HCT116 (cell line): ENCODE data around the gene RNPEPL1. TPM values are rescaled to one million over a fixed set of nuclear protein-coding genes. Genes with fewer than 3 reads are reported as not detected.

ENCODE experiments used
- ATAC-seq: fragments of 200-7000 bp; cut with Tn5 transposase; 2 replicates; pipeline ENCODE4 v1.9.1; 2020; ENCODE audit warnings: mild to moderate bottlenecking, moderate library complexity
- BruUV-seq: library from RNA; stranded (reverse); fragments of 400-500 nt; replicated peaks from 2 replicates; lab custom pipeline; 2021; lab: Mats Ljungman, UMichigan
- CTCF ChIA-PET: fragments of 300-600 bp; sonication (Branson Sonifier 250); formaldehyde crosslinking; loops from one replicate; lab custom pipeline; 2021; ENCODE audit warnings: antibody characterized with exemption; lab: Charles Lee
- POLR2A ChIA-PET: fragments of 300-600, 350-600 bp; sonication (Branson Sonifier 250); formaldehyde crosslinking; loops from one replicate; lab custom pipeline; 2021; ENCODE audit warnings: antibody characterized with exemption; lab: Charles Lee
- RAD21 ChIA-PET, 2 experiments: fragments of 300-600 bp; sonication (Branson Sonifier 250); formaldehyde crosslinking; loops; one replicate each; lab custom pipeline; 2023; ENCODE audit warnings: low total read pairs in 2 of 2; ENCODE audit not compliant: uncharacterized antibody in 2 of 2, unreplicated experiment in 2 of 2, low non-redundant PET in 1 of 2; lab: Charles Lee
- DNase-seq: peaks from one replicate; pipeline ENCODE4 v3.0.0-alpha.2; 2010; ENCODE audit warnings: low read depth, low spot score
- H2AFZ ChIP-seq: fragments of 200-600 bp; shearing (Covaris generic), sonication (generic); 2 replicates; pipeline ENCODE4 v1.6.1; 2017; ENCODE audit warnings: low read depth, mixed run types, mixed read lengths, antibody characterized with exemption, low read length; ENCODE audit not compliant: poor library complexity, severe bottlenecking
- H3K27ac ChIP-seq: 2 replicates; pipeline ENCODE4 v1.5.1; 2012; ENCODE audit warnings: low read depth, low read length
- H3K27me3 ChIP-seq: fragments of 200-600 bp; sonication (generic); 2 replicates; pipeline ENCODE4 v1.6.1; 2016; ENCODE audit warnings: mixed run types, low read length, mixed read lengths; ENCODE audit not compliant: insufficient read depth
- H3K36me3 ChIP-seq, 2 experiments: fragments of 200-500 bp in 1 of 2; fragments of 200-600 bp in 1 of 2; sonication (Bioruptor generic) in 1 of 2; sonication (generic) in 1 of 2; 2 replicates each; pipeline versions ENCODE4 v1.5.1 to v1.6.1; 2014 to 2016; ENCODE audit warnings: low read length in 2 of 2, inconsistent platforms in 1 of 2, mixed read lengths in 1 of 2, mixed run types in 1 of 2; ENCODE audit not compliant: insufficient read depth in 2 of 2, control insufficient read depth in 1 of 2
- H3K4me1 ChIP-seq, 2 experiments: fragments of 200-600 bp in 1 of 2; sonication (generic) in 1 of 2; 2 replicates each; pipeline versions ENCODE4 v1.5.1 to v1.6.1; 2012 to 2017; ENCODE audit warnings: low read length in 2 of 2, inconsistent platforms in 1 of 2, mild to moderate bottlenecking in 1 of 2, mixed read lengths in 1 of 2, mixed run types in 1 of 2, moderate library complexity in 1 of 2; ENCODE audit not compliant: insufficient read depth in 2 of 2, control insufficient read depth in 1 of 2
- H3K4me2 ChIP-seq: fragments of 200-600 bp; sonication (generic); 2 replicates; pipeline ENCODE4 v1.6.1; 2017; ENCODE audit warnings: mixed run types, low read length, mixed read lengths
- H3K4me3 ChIP-seq, 2 experiments: fragments of 200-600 bp in 1 of 2; sonication (generic) in 1 of 2; replicated peaks in 1 of 2; 2 replicates each; pipeline ENCODE4 v1.5.1; 2011 to 2016; ENCODE audit warnings: low read length in 2 of 2, control low read depth in 1 of 2, low read depth in 1 of 2, mild to moderate bottlenecking in 1 of 2, mixed read lengths in 1 of 2, mixed run types in 1 of 2
- H3K79me2 ChIP-seq: fragments of 200-600 bp; sonication (generic); 2 replicates; pipeline ENCODE4 v1.6.1; 2017; ENCODE audit warnings: mild to moderate bottlenecking, mixed run types, low read length, moderate library complexity, mixed read lengths; ENCODE audit not compliant: insufficient read depth
- H3K9ac ChIP-seq: fragments of 200-600 bp; sonication (generic); 2 replicates; pipeline ENCODE4 v1.6.1; 2016; ENCODE audit warnings: low read length, mixed read lengths
- H3K9me2 ChIP-seq: fragments of 200-600 bp; sonication (generic), shearing (Covaris generic); 2 replicates; pipeline ENCODE4 v1.6.1; 2017; ENCODE audit warnings: mixed run types, mild to moderate bottlenecking, moderate library complexity; ENCODE audit not compliant: insufficient read depth
- H3K9me3 ChIP-seq, 2 experiments: fragments of 200-500 bp in 1 of 2; fragments of 200-600 bp in 1 of 2; sonication (Bioruptor generic) in 1 of 2; sonication (generic) in 1 of 2; 2 replicates each; pipeline ENCODE4 v1.6.1; 2014 to 2017; ENCODE audit warnings: low read length in 2 of 2, mixed read lengths in 2 of 2, inconsistent platforms in 1 of 2, low read depth in 1 of 2, mild to moderate bottlenecking in 1 of 2, mixed run types in 1 of 2, moderate library complexity in 1 of 2; ENCODE audit not compliant: control insufficient read depth in 1 of 2, insufficient read depth in 1 of 2
- H4K20me1 ChIP-seq: fragments of 200-600 bp; sonication (generic), shearing (Covaris generic); 2 replicates; pipeline ENCODE4 v1.6.1; 2017; ENCODE audit warnings: mixed run types, mild to moderate bottlenecking, moderate library complexity; ENCODE audit not compliant: insufficient read depth
- CBX3 ChIP-seq: IDR thresholded peaks from 2 replicates; pipeline ENCODE4 v1.6.1; 2012; ENCODE audit warnings: low read depth
- CEBPB ChIP-seq: IDR thresholded peaks from 2 replicates; pipeline ENCODE4 v1.6.1; 2012; ENCODE audit warnings: low read depth
- EGR1 ChIP-seq: IDR thresholded peaks from 2 replicates; pipeline ENCODE4 v1.6.1; 2012; ENCODE audit warnings: low read depth
- FOSL1 ChIP-seq: IDR thresholded peaks from 2 replicates; pipeline ENCODE4 v1.6.1; 2012; ENCODE audit warnings: low read depth
- MAX ChIP-seq: IDR thresholded peaks from 2 replicates; pipeline ENCODE4 v1.6.1; 2012
- POLR2A ChIP-seq: IDR thresholded peaks from 2 replicates; pipeline ENCODE4 v1.7.0; 2011; ENCODE audit warnings: borderline replicate concordance; ENCODE audit not compliant: insufficient read depth, insufficient read length; ENCODE audit errors: extremely low read depth
- RAD21 ChIP-seq: IDR thresholded peaks from 2 replicates; pipeline ENCODE4 v1.6.1; 2012; ENCODE audit warnings: low read depth, mild to moderate bottlenecking
- REST ChIP-seq: IDR thresholded peaks from 2 replicates; pipeline ENCODE4 v1.6.1; 2012; ENCODE audit warnings: low read depth
- SIN3A ChIP-seq: IDR thresholded peaks from 2 replicates; pipeline ENCODE4 v1.6.1; 2012; ENCODE audit warnings: low read depth
- SRF ChIP-seq: IDR thresholded peaks from 2 replicates; pipeline ENCODE4 v1.6.1; 2012; ENCODE audit warnings: low read depth
- TCF7L2 ChIP-seq: IDR thresholded peaks from 2 replicates; pipeline ENCODE4 v1.7.0; 2011; ENCODE audit warnings: borderline replicate concordance, inconsistent platforms; ENCODE audit not compliant: insufficient read depth, insufficient read length; ENCODE audit errors: extremely low read depth
- ZNF274 ChIP-seq: fragments of 200-500 bp; sonication (Bioruptor generic); IDR thresholded peaks from 2 replicates; pipeline ENCODE4 v1.6.1; 2014; ENCODE audit warnings: mild to moderate bottlenecking, low read depth, low read length, inconsistent platforms
- intact Hi-C: fragments of 100-400 bp; cut with micrococcal nuclease; formaldehyde crosslinking; loops from 2 replicates; pipeline ENCODE4 v1.10.0; 2022
- total RNA-seq: library from RNA; stranded (reverse); gene quantifications from one replicate; pipeline ENCODE4 v1.2.1, GENCODE V29; 2021; ENCODE audit not compliant: unreplicated experiment
- TF ChIP-seq, protein P1 (sequence below): IDR thresholded peaks from 2 replicates; pipeline ENCODE4 v1.6.1; 2012

Gene RNPEPL1
- total RNA-seq, 1 experiment from 2014 or later, result 49.7 TPM

- TF ChIP-seq REST, result no peak
- TF ChIP-seq SIN3A, result no peak
These were observed 9.8 kb downstream of the RNPEPL1 start (continued) for GRCh38 chr2:240578110-240578450.

- Histone ChIP-seq H3K27ac (peak overlapping the region; percentile 77), H3K79me2 (peaks cover 45% of the 10 kb centered on the region), H2AFZ (no peak overlapping the region), H3K4me1 (peaks cover 35 to 47% of the 10 kb centered on the region in 2 experiments), H3K9me3 (no peaks in the 10 kb centered on the region), H3K27me3 (no peaks in the 10 kb centered on the region), H3K9ac (peak overlapping the region; percentile 70; the same call in 1 of the 2 replicates), H3K36me3 (no peaks in the 10 kb centered on the region), H3K9me2 (no peaks in the 10 kb centered on the region), H3K4me3 (no peak overlapping the region), H3K4me2 (no peak overlapping the region; the same call in 1 of the 2 replicates), H4K20me1 (no peaks in the 10 kb centered on the region)
- ChIA-PET RAD21 (no interaction called here), CTCF (interaction anchor here (3.7 kb wide), 1 partner anchor 12 kb away, joined by 48 read pairs; no protein-coding TSS in a partner anchor), POLR2A (no interaction called here)
- DNase-seq (no peak), ATAC-seq (no peak)
- BruUV-seq, result no TSS peak
- no peak for TF ChIP-seq POLR2A
- TF ChIP-seq, protein P1, sequence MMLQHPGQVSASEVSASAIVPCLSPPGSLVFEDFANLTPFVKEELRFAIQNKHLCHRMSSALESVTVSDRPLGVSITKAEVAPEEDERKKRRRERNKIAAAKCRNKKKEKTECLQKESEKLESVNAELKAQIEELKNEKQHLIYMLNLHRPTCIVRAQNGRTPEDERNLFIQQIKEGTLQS, result no peak
- no peak for TF ChIP-seq FOSL1
- TF ChIP-seq CEBPB, result no peak
- no peak for TF ChIP-seq RAD21
- no peak for TF ChIP-seq SRF
- no peak for TF ChIP-seq EGR1
- no peak for TF ChIP-seq TCF7L2
- no peak for TF ChIP-seq MAX
- no peak for TF ChIP-seq SIN3A
- no peak for TF ChIP-seq ZNF274
- TF ChIP-seq CBX3, result no peak
- intact Hi-C loops, result no loop called here
These were observed 10.2 kb downstream of the RNPEPL1 start for GRCh38 chr2:240578488-240578887.
